Peyer's patch (tissue), 4 donors: ENCODE results near the gene PTPN6. TPM values are rescaled to one million over a fixed set of nuclear protein-coding genes. Genes with fewer than 3 reads are reported as not detected.
"Not testable (repeated sequence)": the region's sequence is repeated elsewhere in the genome, so short reads cannot be mapped to it uniquely, and the experiment has no call there.

Experiments
- DNase-seq, 3 donors: peaks; one replicate each; pipeline ENCODE4 v3.0.0-alpha.2; 2017 to 2019
- H3K27ac ChIP-seq, 4 donors: fragments of 200-600 bp; sonication (generic); one replicate each; pipeline ENCODE4 v1.5.1; 2016 to 2019
- H3K27me3 ChIP-seq, 2 donors: fragments of 200-600 bp; sonication (generic); one replicate each; pipeline ENCODE4 v1.5.1; 2019
- H3K36me3 ChIP-seq, 3 donors: fragments of 200-600 bp; sonication (generic); one replicate each; pipeline ENCODE4 v1.5.1; 2016 to 2019
- H3K4me1 ChIP-seq, 4 donors: fragments of 200-600 bp; sonication (generic); one replicate each; pipeline ENCODE4 v1.5.1; 2016 to 2019
- H3K4me3 ChIP-seq, 4 donors: fragments of 200-600 bp; sonication (generic); 1 replicate in 3 of 4; 2 replicates in 1 of 4; pipeline ENCODE4 v1.5.1; 2016 to 2019; ENCODE audit warnings: mild to moderate bottlenecking in 1 of 4
- H3K9me3 ChIP-seq, 4 donors: fragments of 200-600 bp; sonication (generic); one replicate each; pipeline ENCODE4 v1.5.1; 2016 to 2019; ENCODE audit warnings: mild to moderate bottlenecking in 1 of 4
- CTCF ChIP-seq, 6 experiments: fragments of 450-650 bp in 4 of 6; fragments of 200-600 bp in 2 of 6; sonication (generic) in 1 of 6; IDR thresholded peaks; one replicate each; pipeline ENCODE4 v1.5.1; 2017 to 2019; ENCODE audit warnings: antibody characterized with exemption in 6 of 6, mild to moderate bottlenecking in 3 of 6, moderate library complexity in 1 of 6
- POLR2A ChIP-seq, 2 donors: fragments of 450-650 bp; IDR thresholded peaks; one replicate each; pipeline ENCODE4 v1.5.1; 2017; ENCODE audit warnings: antibody characterized with exemption in 2 of 2, mild to moderate bottlenecking in 2 of 2, moderate library complexity in 2 of 2
- total RNA-seq, 4 donors: library from RNA; depleted of rRNA; stranded (reverse); fragments of >200 nt; gene quantifications; one replicate each; pipeline ENCODE4 v1.1.0, GENCODE V29; 2016

Gene PTPN6
- 100 to 1,000 TPM in 1 of 4 donors, 10 to 100 TPM in 3; 41.6 to 183 (median 44.4) TPM for total RNA-seq

GRCh38 chr12:6950811-6951540 lies at the start of gene PTPN6:
Gene PTPN6 (plus strand): TSS chr12:6951356. CDS start chr12:6951513, 157 bp downstream.
- TF ChIP-seq POLR2A (IDR thresholded peaks at IDR 0.05) (peak in 1 of 2 donors; percentile 15), CTCF (IDR thresholded peaks at IDR 0.05) (no peak)
- no peaks in the 10 kb centered on the region for H3K9me3 ChIP-seq
- peaks cover 0 to 15% (median 0%) of the 10 kb centered on the region in 3 donors for H3K36me3 ChIP-seq
- DNase-seq: peak; percentile 63 to 90 (median 90)
- H3K4me3 ChIP-seq: peak within 1 kb of the TSS; percentile 56 to 69 (median 59)
- peaks cover 0 to 41% (median 33%) of the 10 kb centered on the region in 4 donors for H3K4me1 ChIP-seq
- peak within 1 kb of the TSS; percentile 85 to 89 (median 88) for H3K27ac ChIP-seq
- H3K27me3 ChIP-seq: no peaks in the 10 kb centered on the region

- H3K36me3 ChIP-seq: no peaks in the 10 kb centered on the region
- no peak for TF ChIP-seq CTCF (IDR thresholded peaks at IDR 0.05)
- TF ChIP-seq POLR2A (IDR thresholded peaks at IDR 0.05): no peak
- no peak for DNase-seq
Measured at GRCh38 chr12:6902448-6902847, 48.7 kb upstream of the PTPN6 start.

GRCh38 chr12:6903722-6904121 lies 47.4 kb upstream of the PTPN6 start:
- H3K27me3 ChIP-seq: no peaks in the 10 kb centered on the region
- H3K4me1 ChIP-seq: peaks cover 0 to 19% (median 9%) of the 10 kb centered on the region in 4 donors
- no peak overlapping the region for H3K4me3 ChIP-seq
- no peak for TF ChIP-seq POLR2A (IDR thresholded peaks at IDR 0.05)
- no peak for TF ChIP-seq CTCF (IDR thresholded peaks at IDR 0.05)
- H3K9me3 ChIP-seq: no peaks in the 10 kb centered on the region
- no peaks in the 10 kb centered on the region for H3K36me3 ChIP-seq
- no peak for DNase-seq
- H3K27ac ChIP-seq: peak overlapping the region in 1 of 4 donors; percentile 62

More at GRCh38 chr12:6902448-6902847, 48.7 kb upstream of the PTPN6 start:
- Histone ChIP-seq H3K27me3 (no peaks in the 10 kb centered on the region), H3K4me1 (peaks cover 0 to 19% (median 9%) of the 10 kb centered on the region in 4 donors), H3K4me3 (no peak overlapping the region), H3K27ac (peak overlapping the region in 1 of 4 donors; percentile 48), H3K9me3 (no peaks in the 10 kb centered on the region)

GRCh38 chr12:6904280-6905276 lies 46.6 kb upstream of the PTPN6 start, which contains the start of gene LRRC23:
Gene LRRC23 (plus strand): TSS chr12:6904822. CDS start chr12:6905634, 812 bp downstream.
- H3K27ac ChIP-seq: peak within 1 kb of the TSS; percentile 62 to 76 (median 72)
- no peaks in the 10 kb centered on the region for H3K9me3 ChIP-seq
- peak; percentile 97 to 99 (median 98) for DNase-seq
- H3K4me1 ChIP-seq: peaks cover 0 to 13% (median 8%) of the 10 kb centered on the region in 4 donors
- no peaks in the 10 kb centered on the region for H3K27me3 ChIP-seq
- H3K4me3 ChIP-seq: peak within 1 kb of the TSS; percentile 44 to 67 (median 61)
- H3K36me3 ChIP-seq: no peaks in the 10 kb centered on the region
- TF ChIP-seq CTCF (IDR thresholded peaks at IDR 0.05): no peak
- TF ChIP-seq POLR2A (IDR thresholded peaks at IDR 0.05): peak in 1 of 2 donors; percentile 31

GRCh38 chr12:6905414-6906040 lies 45.6 kb upstream of the PTPN6 start:
- no peaks in the 10 kb centered on the region for H3K9me3 ChIP-seq
- H3K4me1 ChIP-seq: peaks cover 0 to 7% (median 5%) of the 10 kb centered on the region in 4 donors
- peak overlapping the region in 2 of 4 donors; percentile 75 to 76 for H3K27ac ChIP-seq
- H3K36me3 ChIP-seq: no peaks in the 10 kb centered on the region
- no peak for DNase-seq
- H3K4me3 ChIP-seq: peak overlapping the region in 3 of 4 donors; percentile 57 to 67 (median 65)
- TF ChIP-seq POLR2A (IDR thresholded peaks at IDR 0.05) (no peak), CTCF (IDR thresholded peaks at IDR 0.05) (no peak)
- no peaks in the 10 kb centered on the region for H3K27me3 ChIP-seq

GRCh38 chr12:6908141-6908540 lies 43.0 kb upstream of the PTPN6 start:
- H3K27ac ChIP-seq, H3K9me3 ChIP-seq, H3K4me3 ChIP-seq, H3K27me3 ChIP-seq, DNase-seq, H3K4me1 ChIP-seq, H3K36me3 ChIP-seq: not testable (repeated sequence)
